Measurements from ENCODE around the gene RXRA. TPM values are rescaled to one million over a fixed set of nuclear protein-coding genes. Genes with fewer than 3 reads are reported as not detected.

The RXRA gene
- polyA plus RNA-seq, 3 donors = 33.6 to 42.2 (median 33.9) TPM

DNA sequence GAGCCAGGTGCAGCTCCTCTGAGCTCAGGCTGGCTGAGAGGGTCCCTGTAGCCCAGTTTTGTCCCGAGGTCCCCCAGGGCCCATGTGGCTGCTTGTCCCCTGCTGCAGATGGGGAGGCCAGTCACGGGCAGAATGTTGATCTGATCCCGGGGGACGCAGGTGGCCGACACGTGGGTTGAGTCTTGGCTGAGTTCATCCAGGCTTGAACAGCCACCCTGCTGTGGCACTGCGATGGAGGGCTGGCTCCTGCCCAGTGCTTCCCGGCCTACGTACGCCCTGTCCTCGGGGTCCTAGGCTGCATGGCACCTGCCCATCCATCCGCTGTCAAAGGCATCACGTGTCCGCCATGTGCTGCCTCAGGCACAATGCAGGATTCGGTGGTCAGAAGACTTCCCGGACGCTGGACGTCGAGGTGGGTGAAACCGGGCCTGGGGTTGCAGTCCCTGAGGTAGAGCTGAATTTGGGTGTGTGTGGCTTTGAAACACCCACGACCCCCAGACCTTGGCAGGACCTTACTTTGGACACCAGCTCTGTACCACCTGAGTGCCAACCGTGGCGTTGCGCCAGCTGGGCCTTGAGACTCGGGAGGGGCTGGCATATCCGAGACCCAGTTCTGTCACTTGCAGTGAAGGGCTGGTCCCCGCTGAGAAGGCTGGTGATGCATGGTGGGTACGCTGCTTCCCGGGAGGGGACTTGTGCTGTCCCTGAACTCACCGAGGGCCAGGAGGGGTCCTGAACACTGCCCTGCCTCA lies 22.3 kb downstream of the RXRA start:
- DNase-seq (ENCODE audit: low read depth in 3 of 3, low spot score in 2 of 3) = no peak

DNA sequence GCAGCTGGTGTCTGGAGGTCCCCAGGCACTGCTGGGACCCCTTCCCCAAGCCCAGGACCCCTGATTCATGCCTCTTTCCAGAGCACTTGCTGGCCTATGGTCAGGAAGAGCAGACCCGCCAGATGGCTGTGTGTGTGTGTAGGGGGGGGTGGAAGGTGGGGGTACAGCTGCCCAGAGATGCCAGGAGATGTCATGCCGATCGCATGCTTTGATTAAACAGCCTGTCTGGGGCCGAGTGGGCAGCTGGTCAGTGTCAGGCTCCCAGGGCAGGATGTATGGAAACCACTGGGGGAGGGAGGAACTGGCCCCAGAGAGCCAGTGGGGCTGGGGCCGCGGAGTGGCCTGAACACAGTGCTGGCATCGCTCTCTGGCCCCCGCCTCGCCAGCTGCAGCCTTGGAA lies 23.7 kb downstream of the RXRA start:
- DNase-seq (ENCODE audit: low read depth in 3 of 3, low spot score in 2 of 3) = no peak

DNA sequence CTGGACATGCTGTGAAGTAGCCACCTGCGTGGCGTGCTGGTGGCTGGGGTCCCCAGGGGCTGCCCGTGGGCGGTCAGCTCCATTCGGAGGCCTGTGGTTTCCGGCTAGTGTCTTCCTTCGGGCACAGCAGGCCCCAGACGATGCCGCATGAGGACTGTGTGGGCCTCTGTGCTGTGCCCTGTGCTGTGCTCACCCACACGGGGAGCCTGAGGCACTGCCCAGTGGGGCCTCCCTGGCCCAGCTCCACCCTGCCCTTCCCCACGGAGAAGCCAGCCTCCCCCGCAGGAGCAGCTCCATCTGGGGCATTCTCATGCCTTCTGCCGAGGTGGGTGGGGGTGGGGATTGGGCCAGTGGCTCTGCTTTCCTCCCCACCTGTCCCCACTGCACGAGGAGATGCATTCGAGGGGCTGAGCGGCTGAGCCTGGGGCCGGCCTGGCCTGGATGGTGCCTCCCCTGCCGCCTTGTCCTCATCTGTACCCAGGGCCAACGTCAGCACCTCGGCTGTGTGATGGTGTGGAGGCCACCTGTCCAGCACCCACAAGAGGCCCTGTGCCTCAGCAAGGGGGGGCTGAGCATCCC lies 24.2 kb downstream of the RXRA start:
- DNase-seq (ENCODE audit: low read depth in 3 of 3, low spot score in 2 of 3) = no peak

GRCh38 chr9:134351606-134352176 lies 25.4 kb downstream of the RXRA start:
- DNase-seq (ENCODE audit: low read depth in 3 of 3, low spot score in 2 of 3) = no peak

- DNase-seq (ENCODE audit: low read depth in 3 of 3, low spot score in 2 of 3) = no peak
These were observed 26.1 kb downstream of the RXRA start for GRCh38 chr9:134352247-134352933.

DNA sequence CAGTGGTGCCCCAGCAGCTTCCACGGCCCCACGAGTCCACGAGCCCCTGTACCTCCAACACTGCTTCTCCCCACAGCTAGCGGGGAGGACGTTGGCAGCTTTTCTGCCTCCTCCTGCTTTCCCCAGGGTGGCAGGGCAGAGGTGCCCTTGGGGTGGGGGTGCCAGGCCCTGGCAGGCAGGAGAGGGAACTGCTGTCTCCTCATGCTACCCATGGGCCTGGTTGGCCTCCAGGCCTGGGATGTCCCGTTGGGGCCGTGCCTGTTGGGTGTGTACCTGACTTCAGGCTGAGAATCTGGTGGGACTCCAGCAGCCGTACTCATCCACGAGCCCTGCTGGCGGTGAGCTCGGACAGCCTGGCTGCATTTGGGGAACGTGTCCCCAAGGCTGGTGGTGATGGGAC lies 27.3 kb downstream of the RXRA start:
- DNase-seq (ENCODE audit: low read depth in 3 of 3, low spot score in 2 of 3) = no peak

DNA sequence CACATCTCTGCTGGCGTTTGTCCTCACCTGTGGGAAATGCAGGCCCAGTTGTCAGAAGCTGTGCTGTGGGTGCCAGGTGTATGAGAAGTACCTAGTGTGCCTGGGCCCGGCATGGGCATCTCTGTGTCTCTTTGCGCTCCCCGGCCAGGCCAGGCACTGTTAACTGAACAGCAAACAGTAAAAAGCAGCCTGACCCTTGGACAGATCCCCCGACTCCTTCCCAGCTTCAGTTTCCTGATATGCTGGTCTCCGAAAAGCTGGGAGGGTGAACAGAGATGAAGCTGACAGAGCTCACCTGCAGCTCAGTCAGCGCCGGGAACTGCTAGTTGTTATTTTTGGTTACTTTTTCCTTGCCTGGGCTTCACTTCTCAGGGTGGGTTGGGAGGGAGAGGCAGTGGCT lies 28.9 kb downstream of the RXRA start:
- no peak for DNase-seq (ENCODE audit: low read depth in 3 of 3, low spot score in 2 of 3)

GRCh38 chr9:134355561-134356279 lies 29.5 kb downstream of the RXRA start:
- no peak for DNase-seq (ENCODE audit: low read depth in 3 of 3, low spot score in 2 of 3)

- DNase-seq (ENCODE audit: low read depth in 3 of 3, low spot score in 2 of 3) = no peak
These were observed 30.5 kb downstream of the RXRA start for GRCh38 chr9:134356496-134357470.

DNA sequence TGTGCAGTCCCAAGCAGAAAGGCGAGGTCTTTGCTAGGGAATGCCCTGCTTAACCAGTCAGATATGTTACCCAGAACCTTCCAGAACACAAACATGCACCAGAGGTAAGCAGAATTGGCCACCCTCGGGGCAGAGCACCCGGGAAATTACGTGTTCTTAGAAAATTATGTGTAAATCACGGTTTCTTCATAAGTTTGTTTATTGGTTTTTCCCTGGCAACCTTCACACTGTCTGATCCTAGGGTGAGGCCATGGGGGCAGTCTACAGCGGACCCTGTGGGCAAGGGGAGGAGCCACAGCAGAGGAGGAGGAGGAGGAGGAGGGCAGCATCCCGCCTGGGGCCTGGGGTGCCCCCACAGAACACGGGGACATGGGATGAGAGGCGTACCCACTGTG lies 31.4 kb downstream of the RXRA start:
- DNase-seq (ENCODE audit: low read depth in 3 of 3, low spot score in 2 of 3) = no peak

- DNase-seq (ENCODE audit: low read depth in 3 of 3, low spot score in 2 of 3) = no peak
These were observed 31.9 kb downstream of the RXRA start for GRCh38 chr9:134358026-134358661.

GRCh38 chr9:134358662-134359319 lies 32.5 kb downstream of the RXRA start:
- no peak for DNase-seq (ENCODE audit: low read depth in 3 of 3, low spot score in 2 of 3)

DNA sequence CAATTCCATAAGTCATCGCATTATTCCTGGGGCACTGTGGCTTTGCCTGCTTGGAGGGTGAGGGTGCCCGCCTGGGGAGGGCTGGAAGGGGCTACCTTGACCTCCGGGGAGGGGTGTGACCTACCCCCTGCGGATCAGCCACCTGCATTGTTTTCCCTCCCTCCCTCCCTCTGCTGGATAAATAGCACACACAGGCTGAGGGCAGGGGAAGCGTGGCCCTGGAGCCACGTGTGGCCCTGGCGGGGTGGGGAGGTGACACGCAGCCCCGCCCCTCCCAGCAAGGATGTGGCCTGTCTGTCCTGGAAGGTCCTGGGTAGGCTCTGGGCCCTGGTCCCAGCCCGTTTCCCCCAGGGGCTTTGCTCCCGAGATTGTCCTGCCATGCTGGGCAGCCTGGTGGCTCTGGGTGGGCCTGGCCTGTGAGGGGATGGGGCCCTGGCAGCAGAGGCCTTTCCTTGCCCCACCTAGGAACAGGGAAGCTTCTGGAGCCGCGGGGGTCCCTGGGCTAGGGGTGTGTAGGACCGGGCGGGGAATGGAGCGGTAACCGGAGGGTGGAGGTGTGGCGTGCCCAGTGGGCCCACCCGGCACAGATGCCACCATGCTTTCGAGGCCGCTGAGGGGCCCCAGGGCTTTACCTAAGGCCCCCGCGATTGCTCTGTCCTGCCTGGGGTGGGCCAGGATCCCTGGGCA lies 33.4 kb downstream of the RXRA start:
- no peak for DNase-seq (ENCODE audit: low read depth in 3 of 3, low spot score in 2 of 3)

DNA sequence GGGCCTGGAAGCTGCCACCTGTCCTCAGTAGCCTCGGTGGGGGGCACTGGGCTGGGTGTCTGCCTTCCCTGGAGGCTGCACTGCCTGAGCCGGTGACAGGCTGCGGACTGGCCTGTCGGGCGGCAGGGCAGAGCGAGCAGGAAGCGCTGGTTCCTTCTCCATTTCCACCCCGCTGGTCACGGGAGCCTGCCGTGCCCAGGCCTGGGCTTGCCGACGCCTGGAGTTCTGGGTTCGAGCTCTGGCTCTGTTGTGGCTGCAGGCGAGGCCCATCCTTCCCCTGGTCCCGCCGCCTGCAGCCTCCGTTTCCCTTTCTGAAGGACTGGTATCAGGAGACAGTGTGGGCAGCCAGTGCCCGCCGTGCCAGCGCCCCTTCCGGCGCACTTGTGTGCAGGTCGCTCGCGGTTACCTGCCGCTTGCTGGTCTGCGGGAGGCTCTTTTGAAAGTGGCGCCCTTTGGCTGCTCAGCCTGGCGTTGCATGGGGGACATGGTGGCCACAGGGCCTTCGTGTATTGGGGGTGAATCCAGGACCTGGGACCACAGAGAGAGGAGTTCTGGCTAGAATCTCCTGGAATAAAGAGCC lies 34.0 kb downstream of the RXRA start:
- DNase-seq (ENCODE audit: low read depth in 3 of 3, low spot score in 2 of 3) = no peak

DNA sequence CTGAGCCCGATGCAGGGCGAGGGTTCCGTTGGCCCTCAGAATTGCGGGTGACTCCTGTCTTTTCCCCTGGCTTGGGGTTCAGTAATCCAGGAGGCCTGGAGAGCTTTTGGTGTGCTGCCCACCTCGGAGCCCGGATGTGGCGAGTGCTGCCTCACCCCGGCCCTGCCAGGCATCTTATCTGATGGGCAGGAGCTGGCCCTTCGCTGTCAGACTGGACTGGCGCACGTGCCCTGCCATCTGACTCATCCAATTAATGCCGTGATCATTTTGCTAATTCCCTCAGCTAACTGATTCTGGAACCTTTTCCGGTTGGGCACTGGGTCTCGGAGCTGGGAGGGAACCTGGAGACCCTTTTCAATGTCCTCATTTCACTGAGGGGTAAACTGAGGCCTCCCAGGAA lies 34.6 kb downstream of the RXRA start:
- DNase-seq (ENCODE audit: low read depth in 3 of 3, low spot score in 2 of 3) = no peak

DNA sequence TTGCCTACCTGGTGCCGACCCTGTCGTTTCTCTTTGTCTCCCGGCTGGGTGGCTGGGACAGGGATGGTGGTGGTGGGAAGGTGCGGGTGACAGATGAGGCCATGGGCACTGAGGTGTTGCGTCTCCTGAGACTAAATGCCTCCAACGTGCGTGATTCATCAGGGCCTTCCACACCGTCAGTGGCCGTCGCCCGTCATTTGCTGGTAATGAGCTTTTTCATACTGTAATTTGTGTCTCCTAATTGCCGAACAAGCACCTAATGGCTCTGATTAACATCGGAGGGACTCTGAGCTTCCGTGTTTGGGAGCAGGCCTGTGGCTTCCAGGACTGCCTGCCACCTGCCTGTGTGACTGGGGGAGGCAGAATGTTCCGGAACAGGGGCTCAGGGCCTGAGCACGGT lies 35.2 kb downstream of the RXRA start:
- DNase-seq (ENCODE audit: low read depth in 3 of 3, low spot score in 2 of 3) = no peak

DNA sequence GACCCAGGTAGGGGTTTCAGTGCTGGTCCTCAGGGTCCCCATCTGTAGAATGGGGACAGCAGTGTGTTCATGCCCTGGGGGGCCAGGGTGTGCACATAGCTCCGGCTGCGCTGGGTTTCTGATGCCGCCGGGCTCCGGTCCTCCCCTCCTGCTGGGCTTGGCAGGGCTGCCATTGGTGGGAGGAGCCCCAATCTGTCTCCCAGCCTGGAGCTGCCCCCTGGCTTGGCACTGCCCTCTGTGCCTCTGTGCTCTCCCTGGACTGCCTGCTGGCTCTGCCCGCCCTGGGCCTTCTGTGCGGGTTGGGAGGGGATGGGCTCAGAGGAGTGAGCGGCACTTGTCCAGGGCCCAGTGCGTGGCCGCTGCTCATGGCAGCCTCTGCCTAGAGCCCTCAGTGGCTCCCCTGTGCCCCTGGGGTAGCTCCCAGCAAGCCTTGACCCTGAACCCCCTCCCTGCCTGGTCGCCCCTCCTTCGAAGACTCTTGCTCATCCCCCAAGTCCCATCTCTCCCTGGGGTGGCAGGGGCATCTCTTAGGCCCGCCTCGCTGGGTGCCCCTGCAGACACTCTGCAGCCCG lies 35.7 kb downstream of the RXRA start:
- no peak for DNase-seq (ENCODE audit: low read depth in 3 of 3, low spot score in 2 of 3)

DNA sequence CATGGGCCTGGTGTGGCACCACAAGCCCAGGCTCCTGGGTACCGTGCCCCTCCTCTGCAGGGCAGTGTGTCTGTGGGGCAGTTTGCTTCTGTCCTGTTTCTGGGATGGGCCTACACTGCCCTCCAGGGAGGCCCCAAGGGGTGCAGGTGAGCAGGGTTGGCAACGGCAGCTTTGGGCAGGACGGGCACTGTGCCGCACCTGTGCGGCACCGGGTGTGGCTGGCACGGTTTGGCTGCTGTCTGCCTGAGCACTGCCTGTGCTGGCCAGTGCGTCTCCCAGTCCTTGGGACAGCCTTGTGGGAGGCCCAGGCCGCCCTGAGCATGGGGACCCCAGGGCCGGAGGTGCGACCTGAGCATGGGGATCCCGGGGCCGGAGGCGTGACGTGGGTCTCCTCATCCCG lies 37.2 kb downstream of the RXRA start:
- no peak for DNase-seq (ENCODE audit: low read depth in 3 of 3, low spot score in 2 of 3)

All from right renal cortex interstitium (tissue), 3 donors.